NCI-H1105 treated with DMSO at 0.1 percent for 48 hours (cell line): ENCODE data around the gene IQSEC1.

Experiments
- DNase-seq: peaks from one replicate; lab custom pipeline; 2025; lab: John Stamatoyannopoulos, UW

The IQSEC1 gene

DNA sequence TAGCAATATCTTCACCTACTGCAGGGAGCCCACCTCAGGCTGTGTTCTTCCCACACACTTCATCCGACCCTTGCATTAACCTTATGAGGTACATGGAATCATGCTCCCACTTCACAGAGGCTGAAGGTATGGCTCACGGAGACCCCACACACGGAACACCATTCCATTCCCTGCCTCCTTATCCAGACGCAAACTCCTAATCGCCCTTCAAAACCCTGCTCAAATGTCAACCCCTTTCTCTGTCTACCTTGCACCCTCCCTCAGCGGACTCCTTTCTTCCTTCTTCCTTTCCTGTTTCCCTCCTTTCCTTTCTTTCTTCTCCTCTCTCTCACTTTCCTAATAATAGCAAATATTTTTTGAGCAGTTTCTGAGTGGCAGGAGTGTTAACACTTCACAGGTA is 23.8 kb downstream of the IQSEC1 start:
- no peak for DNase-seq

DNA sequence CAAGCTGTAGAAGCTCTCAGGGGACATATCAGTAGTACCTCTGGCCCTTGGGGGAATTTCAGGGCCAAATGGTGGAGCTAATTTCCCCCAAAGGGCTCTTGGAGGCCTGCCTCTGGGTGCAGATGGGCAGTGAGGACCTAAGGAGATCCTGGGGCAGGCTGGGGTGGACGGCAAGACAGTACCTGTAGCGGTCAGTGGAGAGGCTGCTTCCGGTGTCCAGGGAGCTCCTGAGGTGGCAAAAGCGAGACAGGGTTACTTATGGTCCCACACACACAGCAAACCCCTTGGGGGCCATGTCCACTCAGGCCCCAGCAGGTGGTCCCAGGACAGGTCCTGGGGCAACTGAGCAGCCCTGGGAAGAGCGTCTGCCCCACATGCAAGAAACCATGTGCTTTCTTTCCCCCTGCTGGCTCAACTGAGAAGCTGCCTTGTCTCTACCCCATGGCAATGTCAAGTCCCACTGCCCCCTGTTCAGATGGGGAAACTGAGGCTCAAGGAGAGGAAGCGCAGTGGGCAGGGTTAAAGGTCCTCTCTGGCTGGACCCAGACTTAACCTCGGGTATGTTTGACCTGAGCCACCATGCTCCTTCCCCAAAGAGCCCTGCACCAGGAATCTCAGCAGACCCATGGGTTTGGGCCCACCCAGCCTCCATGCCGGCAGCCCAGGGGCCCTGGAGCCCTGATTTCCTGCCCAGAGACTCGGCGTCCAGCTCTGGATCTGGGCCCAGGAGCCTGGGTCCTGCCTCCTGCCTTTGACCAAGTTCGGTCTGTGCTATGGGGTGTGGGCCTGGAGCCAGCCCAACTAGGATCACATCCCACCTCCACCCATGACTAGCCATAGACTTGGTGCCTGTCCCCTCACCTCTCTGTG is 25.7 kb downstream of the IQSEC1 start:
- no peak for DNase-seq

DNA sequence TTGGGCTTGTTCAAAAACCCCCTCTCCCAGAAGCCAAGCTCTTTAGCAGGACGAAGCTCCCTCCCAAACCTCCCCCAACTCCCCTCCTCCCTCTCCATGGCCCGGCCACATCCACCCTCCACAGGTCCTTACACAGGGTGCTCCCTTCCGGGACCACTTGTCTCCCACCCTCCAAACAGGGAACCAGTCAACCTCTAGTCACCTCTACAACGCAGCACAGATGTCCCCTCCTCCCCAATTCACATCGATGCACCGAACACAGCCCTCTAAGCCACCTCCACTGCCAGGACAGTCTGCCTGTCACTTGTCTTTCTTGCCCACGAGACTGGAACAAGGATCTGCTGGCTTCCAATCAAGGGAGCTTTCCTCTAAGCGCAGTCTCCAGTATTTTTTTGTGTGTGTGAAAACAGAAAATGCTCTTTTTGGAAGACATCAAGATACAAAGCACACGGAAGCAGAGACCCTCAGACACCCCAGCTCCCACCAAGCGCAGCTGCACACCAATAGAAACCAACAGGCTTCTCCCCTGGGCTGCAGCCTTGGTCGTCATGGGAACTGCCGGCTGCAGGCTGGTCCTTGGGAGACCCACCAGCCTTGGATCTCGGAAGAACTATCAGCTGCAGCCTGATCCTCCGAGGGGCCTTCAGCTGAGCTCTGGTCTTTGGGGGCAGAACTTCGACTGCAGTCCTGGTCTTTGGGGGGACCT is 26.5 kb downstream of the IQSEC1 start:
- DNase-seq = no peak

GRCh38 chr3:13045904-13046568 is 27.2 kb downstream of the IQSEC1 start:
- no peak for DNase-seq

DNA sequence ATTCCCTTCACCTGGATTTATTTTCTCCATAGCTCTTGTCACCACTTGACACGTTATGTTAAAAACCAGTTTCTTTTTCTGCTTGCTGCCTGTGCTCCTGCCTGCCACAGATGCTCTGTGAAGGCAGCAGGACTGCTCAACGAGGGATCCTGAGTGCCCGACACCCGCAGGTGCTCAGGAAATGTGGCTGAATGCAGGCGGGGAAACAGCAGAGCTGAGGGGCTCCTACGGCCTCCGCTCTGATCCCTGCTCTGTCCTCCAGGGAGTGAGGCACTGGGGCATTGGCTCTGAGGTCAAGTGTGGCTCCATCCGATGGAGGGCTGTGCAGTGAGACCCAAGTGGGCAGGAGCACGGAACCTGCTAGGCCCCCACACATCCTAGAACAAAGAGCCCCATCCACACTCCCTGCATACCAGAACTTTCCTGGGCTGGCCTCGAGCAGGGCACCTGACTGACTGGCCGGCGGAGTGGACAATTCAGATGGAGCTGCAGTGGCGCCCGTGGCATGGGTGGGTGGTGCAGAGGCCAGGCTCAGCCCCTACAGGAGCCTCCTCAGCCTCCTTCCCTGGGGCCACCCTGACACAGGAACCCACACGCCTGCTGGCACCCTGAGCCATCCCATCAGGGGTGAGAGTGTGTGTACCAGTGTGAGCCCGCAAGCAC is 27.9 kb downstream of the IQSEC1 start:
- DNase-seq = no peak

DNA sequence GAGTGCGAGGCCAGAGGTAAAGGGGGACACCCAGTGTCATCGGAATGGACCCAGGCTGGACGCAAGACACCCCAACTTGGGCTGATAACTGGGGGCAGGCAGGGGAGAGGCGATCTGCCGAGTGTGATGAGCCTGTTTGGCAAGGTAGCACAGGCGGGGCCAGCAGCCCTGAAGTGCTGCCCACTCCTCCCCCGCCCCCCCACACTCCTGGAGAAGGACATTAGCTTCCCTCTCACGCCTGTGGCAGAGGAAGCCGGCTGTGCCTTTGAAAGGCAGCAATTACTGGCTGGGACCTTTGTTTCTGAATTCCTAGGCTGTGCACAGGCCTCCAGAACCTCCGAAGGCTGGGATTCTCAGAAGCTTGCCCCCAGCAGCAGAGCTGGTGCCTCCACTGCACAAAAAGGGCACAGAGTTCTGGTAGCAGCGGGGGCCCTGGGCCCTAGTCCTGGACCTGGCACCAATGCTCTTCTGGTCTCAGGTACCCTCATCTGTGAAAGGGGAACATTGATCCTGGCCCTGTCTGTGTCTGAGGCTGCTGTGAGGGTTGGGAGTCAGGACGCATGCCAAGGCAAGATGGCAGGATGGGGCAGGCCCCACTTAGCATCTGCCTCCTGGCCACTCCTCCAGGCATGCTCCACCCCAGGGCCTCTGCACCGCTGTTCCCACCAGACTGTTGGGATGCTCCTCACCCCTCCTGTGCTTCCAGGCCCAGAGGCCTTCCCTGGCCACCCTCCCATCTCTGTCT is 28.6 kb downstream of the IQSEC1 start:
- no peak for DNase-seq

GRCh38 chr3:13043656-13044055 is 29.6 kb downstream of the IQSEC1 start:
- DNase-seq = no peak

DNA sequence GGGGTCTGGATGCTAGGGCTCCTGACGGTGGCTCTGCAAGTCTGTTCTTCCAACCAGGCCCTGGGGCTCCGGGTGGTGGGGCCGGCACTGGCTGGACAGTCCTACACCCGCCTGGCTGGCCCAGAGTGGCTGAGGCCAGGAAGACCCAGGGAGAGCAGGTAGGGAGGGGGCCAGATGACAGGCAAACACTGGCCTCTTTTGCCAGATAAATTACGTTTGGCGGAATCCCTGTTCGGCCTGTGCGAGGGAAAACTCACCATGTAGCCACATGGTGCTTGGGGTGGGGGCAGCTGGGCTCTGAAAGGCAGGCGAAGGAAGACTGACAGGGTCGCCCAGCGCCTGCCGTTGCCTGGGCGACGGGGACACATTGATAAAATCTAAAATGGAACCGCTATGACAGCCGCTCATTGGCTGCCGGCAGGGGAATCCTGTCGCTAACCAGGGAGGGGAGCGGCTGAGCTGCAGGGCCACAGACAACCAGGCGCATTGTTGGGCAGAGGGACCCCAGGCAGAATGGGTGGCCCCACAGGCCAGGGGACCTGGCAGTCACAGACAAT is 30.4 kb downstream of the IQSEC1 start:
- DNase-seq = no peak

DNA sequence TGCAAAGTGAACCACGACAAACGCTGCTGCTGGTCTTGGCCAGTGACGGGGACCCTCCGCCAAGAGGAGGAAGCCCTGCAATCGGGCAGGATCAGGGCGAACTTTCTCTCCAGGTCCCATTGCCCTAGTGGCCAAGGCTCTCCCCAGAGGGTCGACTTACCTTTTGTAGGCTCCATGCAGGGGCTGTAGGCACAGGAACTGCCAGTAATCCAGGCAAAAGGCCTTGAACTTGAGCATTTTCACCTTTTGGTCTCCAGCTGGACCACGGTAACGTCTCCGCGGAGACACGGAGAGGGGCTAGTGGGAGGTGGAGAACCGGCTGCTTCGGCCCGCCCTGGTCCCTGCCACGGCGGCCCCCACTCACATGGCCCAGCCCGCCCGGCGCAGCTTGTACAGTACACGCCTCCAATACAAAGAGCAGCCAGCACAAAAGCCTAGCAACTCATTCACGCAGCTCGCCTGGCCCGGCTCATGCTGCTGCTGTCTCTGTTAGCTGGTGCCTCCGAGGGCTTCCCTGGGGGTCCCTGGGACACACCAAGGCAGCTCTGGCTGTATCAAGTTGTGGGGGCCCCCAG is 31.0 kb downstream of the IQSEC1 start:
- no peak for DNase-seq

DNA sequence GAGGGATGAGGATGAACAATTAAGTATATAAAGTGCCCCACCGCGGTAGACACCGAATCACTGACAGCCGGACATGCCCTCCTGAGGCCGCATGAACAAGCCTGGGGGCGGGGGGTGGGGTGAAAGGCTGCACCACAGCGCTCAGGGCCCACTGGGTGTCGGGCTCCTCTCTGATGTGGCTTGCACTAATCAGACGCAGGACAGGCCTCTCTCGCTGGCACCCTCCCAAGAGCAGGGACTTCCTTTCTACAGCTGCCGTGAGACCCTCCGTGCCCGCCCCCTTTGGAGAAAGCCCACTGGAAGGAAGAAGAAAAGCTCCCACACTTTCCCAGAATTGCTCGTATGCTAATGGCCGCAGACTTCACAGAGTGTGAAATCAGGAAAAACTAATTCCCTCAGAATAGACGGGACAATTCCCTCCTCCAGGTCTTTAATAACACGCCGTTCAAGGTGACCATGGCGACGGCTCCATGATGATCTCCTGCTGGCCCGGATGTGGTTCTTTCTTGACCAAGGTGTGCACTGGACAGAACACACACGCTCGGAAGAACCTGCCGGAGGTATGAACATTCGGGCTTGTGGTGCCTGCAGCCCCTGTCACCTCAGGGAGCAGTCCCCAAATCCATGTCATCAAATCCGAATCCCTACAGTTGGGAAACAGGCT is 32.0 kb downstream of the IQSEC1 start:
- no peak for DNase-seq

GRCh38 chr3:13040361-13041074 is 32.7 kb downstream of the IQSEC1 start:
- DNase-seq = no peak

DNA sequence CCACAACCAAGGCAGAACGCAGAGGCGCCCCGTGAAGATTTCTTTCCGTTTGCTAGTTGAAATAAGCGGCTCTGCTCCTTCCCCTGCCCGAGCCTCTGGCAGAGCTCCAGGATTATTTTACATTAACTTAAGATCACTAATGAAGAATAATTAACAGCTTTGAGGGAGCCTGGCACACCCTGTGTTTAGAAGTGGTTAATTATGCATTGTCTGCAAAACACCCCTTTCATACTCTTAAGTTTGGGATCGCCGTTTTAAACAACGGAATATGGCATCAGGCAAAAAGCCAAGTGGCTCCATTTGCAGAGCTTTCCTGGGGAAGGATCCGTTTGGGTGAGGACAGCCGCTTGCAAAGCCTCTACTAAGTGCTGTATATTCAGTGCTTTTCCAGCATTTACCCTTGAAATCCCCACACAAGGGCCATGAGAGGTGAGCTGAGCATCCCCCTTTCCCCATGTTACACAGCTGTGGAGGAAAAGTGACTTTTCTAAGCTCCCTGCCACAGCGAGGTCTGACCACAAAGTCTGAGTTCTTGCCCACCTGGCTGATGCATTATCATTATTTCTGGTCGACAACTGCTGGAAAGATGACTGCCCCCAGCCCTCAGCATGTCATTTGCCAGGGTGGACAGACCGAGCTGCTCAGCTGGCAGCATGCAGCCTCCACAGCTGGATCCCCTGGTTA is 33.9 kb downstream of the IQSEC1 start:
- peak; percentile 66 for DNase-seq

DNA sequence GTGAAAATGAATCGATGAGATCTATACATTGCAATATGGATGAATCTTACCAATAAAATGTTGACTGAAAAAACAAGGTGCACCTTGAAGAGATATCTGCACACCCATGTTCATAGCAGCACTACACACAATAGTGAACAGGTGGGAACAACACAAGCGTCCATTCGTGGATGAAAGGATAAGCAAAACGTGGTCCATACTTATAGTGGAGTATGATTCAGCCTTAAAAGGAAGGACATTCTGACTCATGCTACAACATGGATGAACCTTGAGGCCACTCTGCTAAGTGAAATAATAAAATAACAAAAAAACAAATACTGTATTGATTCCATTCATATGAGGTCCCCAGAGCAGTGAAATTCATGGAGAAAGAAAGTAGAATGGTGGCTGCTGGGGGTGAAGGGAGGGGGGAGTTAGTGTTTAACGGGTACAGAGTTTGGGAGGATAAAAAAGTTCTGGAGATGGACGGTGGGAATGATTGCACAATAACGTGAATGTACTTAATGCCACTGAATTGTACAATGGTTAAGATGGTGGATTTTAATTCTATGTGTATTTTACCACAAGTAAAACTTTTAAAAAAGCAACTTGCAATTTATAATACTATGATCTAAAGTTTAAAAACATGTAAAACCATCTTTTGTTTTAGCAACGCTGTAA is 35.6 kb downstream of the IQSEC1 start:
- no peak for DNase-seq

- DNase-seq = no peak
These were observed 38.4 kb downstream of the IQSEC1 start for GRCh38 chr3:13034861-13035260.

- no peak for DNase-seq
These were observed 39.0 kb downstream of the IQSEC1 start for GRCh38 chr3:13034109-13034800.

- no peak for DNase-seq
These were observed 41.0 kb downstream of the IQSEC1 start for GRCh38 chr3:13032206-13032605.

- DNase-seq = no peak
These were observed 41.6 kb downstream of the IQSEC1 start for GRCh38 chr3:13031621-13032020.

GRCh38 chr3:13030684-13031083 is 42.5 kb downstream of the IQSEC1 start:
- DNase-seq = no peak
